ENCODE data around the gene ANGEL1. TPM values are rescaled to one million over a fixed set of nuclear protein-coding genes. Genes with fewer than 3 reads are reported as not detected.

The ANGEL1 gene
- total and polyA plus RNA-seq, 10 donors = 7.4 to 76.8 (median 47.2) TPM

DNA sequence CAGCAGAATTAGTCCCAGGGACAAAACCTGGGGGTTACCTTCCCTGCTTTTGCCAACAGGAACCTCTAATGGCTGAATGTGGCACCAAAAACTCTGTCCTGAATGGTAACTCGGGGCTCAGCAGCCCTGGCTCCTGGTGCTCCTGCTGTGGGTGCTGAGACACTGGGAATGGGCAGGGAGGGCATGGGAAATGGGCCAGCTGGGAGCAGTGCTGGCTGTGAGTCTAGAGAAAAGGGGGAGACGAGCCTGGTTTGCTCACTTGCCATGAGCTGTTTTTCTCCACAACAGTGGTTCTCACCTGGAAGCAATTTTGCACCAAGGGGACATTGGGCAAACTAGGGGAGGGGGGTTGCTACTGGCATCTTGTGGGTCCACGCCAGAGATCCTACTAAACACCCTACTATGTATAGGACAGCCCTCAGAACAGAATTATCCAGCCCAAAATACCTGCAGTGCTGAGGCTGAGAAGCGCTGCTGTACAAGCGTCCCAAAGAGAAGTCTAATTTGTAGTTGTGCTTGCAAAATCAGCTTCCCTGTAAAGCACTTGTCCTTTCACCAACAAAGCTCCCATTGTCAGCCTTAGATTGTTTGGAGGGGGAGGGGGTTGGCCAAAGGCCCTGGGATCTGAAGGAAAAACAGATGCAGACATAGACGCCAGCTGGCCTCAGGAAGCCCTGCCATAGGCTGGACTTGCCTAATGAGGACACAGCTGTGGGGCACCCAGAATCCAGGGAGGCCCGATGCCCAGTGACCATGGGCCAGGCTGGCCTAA is 17.2 kb upstream of the ANGEL1 start:
- H3K36me3 ChIP-seq = no peaks in the 10 kb centered on the region
- H3K9me3 ChIP-seq = no peaks in the 10 kb centered on the region
- intact Hi-C loops (cut with DNase I; ENCODE audit: low total_unique reads) = no loop called here
- H3K4me3 ChIP-seq = no peak overlapping the region
- WGBS, 5 donors = 71 to 80% (median 79%) methylated on average over 7 of the region's 7 CpGs
- peaks cover 0 to 21% (median 13%) of the 10 kb centered on the region in 6 donors for H3K4me1 ChIP-seq
- TF ChIP-seq POLR2A (IDR thresholded peaks at IDR 0.05) (no peak), POLR2AphosphoS5 (IDR thresholded peaks at IDR 0.05) (no peak)
- TF ChIP-seq, protein P1, sequence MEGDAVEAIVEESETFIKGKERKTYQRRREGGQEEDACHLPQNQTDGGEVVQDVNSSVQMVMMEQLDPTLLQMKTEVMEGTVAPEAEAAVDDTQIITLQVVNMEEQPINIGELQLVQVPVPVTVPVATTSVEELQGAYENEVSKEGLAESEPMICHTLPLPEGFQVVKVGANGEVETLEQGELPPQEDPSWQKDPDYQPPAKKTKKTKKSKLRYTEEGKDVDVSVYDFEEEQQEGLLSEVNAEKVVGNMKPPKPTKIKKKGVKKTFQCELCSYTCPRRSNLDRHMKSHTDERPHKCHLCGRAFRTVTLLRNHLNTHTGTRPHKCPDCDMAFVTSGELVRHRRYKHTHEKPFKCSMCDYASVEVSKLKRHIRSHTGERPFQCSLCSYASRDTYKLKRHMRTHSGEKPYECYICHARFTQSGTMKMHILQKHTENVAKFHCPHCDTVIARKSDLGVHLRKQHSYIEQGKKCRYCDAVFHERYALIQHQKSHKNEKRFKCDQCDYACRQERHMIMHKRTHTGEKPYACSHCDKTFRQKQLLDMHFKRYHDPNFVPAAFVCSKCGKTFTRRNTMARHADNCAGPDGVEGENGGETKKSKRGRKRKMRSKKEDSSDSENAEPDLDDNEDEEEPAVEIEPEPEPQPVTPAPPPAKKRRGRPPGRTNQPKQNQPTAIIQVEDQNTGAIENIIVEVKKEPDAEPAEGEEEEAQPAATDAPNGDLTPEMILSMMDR (IDR thresholded peaks at IDR 0.05 in 8 of 11, conservative IDR thresholded peaks at IDR 0.05 in 3 of 11) = no peak
- peak overlapping the region in 3 of 8 donors; percentile 13 to 65 (median 47) for H3K27ac ChIP-seq
- H3K27me3 ChIP-seq (replicated peaks in 1 of 7) = no peaks in the 10 kb centered on the region
- no peak for DNase-seq

DNA sequence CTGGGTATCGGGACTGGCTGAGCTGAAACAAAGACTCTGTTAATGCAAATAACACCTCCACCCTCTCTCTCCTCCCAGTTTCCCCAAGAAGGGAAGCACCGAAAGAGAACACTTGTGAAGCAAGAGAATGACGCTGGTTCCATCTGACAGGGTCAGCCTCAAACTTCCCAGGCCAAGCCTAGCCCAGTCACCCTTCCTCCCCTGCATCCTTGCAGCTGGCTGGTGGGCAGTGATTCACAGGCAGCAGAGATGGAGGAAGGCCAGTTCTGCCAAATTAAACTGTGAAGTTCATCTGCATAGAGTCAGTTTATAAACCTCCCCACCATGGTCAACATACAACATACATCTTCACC is 16.3 kb upstream of the ANGEL1 start:
- Histone ChIP-seq H3K4me1 (peaks cover 0 to 21% (median 13%) of the 10 kb centered on the region in 6 donors), H3K4me3 (no peak overlapping the region), H3K9me3 (no peaks in the 10 kb centered on the region), H3K27ac (peak overlapping the region in 3 of 8 donors; percentile 11 to 65 (median 47)), H3K27me3 (replicated peaks in 1 of 7) (no peaks in the 10 kb centered on the region), H3K36me3 (no peaks in the 10 kb centered on the region)
- WGBS, 5 donors = 58 to 66% (median 65%) methylated on average over 3 of the region's 3 CpGs
- intact Hi-C loops (cut with DNase I; ENCODE audit: low total_unique reads) = no loop called here
- no peak for DNase-seq
- TF ChIP-seq POLR2AphosphoS5 (IDR thresholded peaks at IDR 0.05) (peak in 2 of 3 donors; percentile 63 to 79), POLR2A (IDR thresholded peaks at IDR 0.05) (no peak)

DNA sequence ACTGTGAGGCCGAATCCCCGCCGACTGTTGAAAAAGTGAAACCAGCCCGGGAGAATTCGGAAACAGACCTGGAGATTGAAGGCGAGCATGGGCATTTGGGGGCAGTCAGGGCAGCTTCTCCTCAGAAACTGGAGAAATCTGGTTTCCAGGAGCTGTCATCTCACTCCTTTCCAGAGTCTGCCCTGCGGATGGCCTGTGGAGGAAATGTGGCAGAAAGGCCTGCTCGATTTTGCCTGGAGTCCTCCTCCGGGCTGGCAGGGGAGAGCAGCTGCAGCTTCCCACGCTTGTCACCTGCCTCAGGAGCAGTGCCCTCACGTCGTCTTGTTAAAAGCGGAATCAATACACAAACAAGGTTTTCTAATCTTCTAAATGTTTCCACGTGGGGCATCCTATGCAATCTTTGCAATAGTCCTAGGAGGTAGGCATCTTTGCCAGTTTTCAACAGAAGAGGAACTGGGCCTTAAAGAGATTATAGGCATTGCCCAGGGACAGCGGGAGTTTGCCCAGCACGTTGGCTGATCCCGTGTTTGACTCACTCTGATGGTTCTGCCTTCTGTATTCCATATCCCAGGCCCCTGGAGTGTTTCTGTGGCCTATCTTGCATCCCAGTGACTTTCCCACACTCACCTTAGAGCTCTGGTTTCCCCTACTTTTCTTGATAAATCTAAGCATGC is 15.8 kb upstream of the ANGEL1 start:
- H3K9me3 ChIP-seq = no peaks in the 10 kb centered on the region
- DNase-seq = no peak
- no peak overlapping the region for H3K4me3 ChIP-seq
- peaks cover 0 to 21% (median 13%) of the 10 kb centered on the region in 6 donors for H3K4me1 ChIP-seq
- 81 to 90% (median 85%) methylated on average over 17 of the region's 17 CpGs for WGBS, 5 donors
- TF ChIP-seq POLR2AphosphoS5 (IDR thresholded peaks at IDR 0.05) (no peak), POLR2A (IDR thresholded peaks at IDR 0.05) (no peak)
- TF ChIP-seq, protein P1 (IDR thresholded peaks at IDR 0.05 in 8 of 11, conservative IDR thresholded peaks at IDR 0.05 in 3 of 11) = no peak
- peak overlapping the region in 3 of 8 donors; percentile 11 to 65 (median 47) for H3K27ac ChIP-seq
- no peaks in the 10 kb centered on the region for H3K27me3 ChIP-seq (replicated peaks in 1 of 7)
- intact Hi-C loops (cut with DNase I; ENCODE audit: low total_unique reads) = no loop called here
- no peaks in the 10 kb centered on the region for H3K36me3 ChIP-seq

DNA sequence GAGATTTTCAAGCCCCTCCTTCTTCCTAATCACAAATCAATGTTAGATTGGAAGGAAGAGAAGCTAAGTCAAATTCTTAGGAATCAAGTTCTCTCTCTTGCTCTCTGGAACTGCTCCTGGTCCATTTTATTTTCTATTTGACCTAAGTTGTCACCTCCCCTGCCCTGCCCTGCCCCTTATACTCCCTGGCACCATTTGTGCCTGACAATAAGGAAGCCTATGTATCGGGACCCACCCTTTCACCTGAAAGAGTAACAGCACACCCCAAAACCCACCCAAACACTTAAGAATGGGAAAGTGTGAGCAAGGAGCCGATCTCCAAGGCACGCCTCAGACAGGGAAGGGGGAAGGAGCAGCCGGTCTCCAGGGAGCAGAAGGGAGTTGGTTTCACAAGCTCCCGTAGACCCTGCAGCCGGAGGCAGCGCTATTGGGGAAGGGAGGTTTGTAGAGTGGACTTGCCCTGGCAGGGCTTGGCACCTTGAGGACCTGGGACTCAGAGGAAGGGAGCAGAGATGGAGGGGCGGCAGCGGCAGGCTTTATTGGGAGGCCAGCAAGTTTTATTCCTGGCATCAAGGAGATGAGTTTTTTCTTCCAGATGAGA is 15.1 kb upstream of the ANGEL1 start:
- Histone ChIP-seq H3K27me3 (replicated peaks in 1 of 7) (no peaks in the 10 kb centered on the region), H3K27ac (peak overlapping the region in 3 of 8 donors; percentile 11 to 65 (median 47)), H3K36me3 (no peaks in the 10 kb centered on the region), H3K4me1 (peaks cover 0 to 21% (median 13%) of the 10 kb centered on the region in 6 donors), H3K9me3 (no peaks in the 10 kb centered on the region), H3K4me3 (no peak overlapping the region)
- DNase-seq = no peak
- TF ChIP-seq, protein P1 (IDR thresholded peaks at IDR 0.05 in 8 of 11, conservative IDR thresholded peaks at IDR 0.05 in 3 of 11) = no peak
- TF ChIP-seq POLR2A (IDR thresholded peaks at IDR 0.05) (no peak), POLR2AphosphoS5 (IDR thresholded peaks at IDR 0.05) (no peak)
- WGBS, 5 donors = 83 to 88% (median 88%) methylated on average over 9 of the region's 9 CpGs
- intact Hi-C loops (cut with DNase I; ENCODE audit: low total_unique reads) = no loop called here
